ENCODE results near the gene TNFRSF8.
"Not testable (repeated sequence)": the region's sequence is repeated elsewhere in the genome, so short reads cannot be mapped to it uniquely, and the experiment has no call there.

Gene TNFRSF8

DNA sequence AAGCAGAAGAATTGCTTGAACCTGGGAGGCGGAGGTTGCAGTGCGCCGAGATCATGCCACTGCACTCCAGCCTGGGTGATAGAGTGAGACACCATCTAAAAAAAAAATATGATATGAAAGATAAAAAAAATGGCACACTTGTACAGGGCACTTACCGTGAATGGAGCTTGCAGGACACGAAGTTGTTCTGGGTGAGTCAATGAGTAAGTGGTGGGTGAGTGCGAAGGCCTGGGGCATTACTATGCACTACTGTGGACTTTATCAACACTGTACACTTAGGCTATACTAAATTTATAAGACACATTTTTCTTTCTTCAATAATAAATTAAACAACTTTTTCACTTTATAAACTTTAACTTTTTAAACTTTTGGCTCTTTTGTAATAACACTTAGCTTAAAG lies 37.0 kb downstream of the TNFRSF8 start:
- no peaks in the 10 kb centered on the region for H3K79me2 ChIP-seq (ENCODE audit: insufficient read depth, low read depth)
- TF ChIP-seq, protein P1, sequence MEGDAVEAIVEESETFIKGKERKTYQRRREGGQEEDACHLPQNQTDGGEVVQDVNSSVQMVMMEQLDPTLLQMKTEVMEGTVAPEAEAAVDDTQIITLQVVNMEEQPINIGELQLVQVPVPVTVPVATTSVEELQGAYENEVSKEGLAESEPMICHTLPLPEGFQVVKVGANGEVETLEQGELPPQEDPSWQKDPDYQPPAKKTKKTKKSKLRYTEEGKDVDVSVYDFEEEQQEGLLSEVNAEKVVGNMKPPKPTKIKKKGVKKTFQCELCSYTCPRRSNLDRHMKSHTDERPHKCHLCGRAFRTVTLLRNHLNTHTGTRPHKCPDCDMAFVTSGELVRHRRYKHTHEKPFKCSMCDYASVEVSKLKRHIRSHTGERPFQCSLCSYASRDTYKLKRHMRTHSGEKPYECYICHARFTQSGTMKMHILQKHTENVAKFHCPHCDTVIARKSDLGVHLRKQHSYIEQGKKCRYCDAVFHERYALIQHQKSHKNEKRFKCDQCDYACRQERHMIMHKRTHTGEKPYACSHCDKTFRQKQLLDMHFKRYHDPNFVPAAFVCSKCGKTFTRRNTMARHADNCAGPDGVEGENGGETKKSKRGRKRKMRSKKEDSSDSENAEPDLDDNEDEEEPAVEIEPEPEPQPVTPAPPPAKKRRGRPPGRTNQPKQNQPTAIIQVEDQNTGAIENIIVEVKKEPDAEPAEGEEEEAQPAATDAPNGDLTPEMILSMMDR (conservative IDR thresholded peaks at IDR 0.05; ENCODE audit: low read depth, low read length) = no peak
- no peaks in the 10 kb centered on the region for H3K36me3 ChIP-seq (ENCODE audit: insufficient read depth)
- no peak overlapping the region for H3K4me2 ChIP-seq
- no peak overlapping the region for H2AFZ ChIP-seq (ENCODE audit: low read depth)
- H3K4me1 ChIP-seq (ENCODE audit: low read depth, poor library complexity, severe bottlenecking) = no peaks in the 10 kb centered on the region
- H3K27ac ChIP-seq = no peak overlapping the region
- no peak overlapping the region for H3K9ac ChIP-seq
- H4K20me1 ChIP-seq (ENCODE audit: insufficient read depth) = no peaks in the 10 kb centered on the region
- H3K27me3 ChIP-seq (ENCODE audit: insufficient read depth, low read depth) = no peaks in the 10 kb centered on the region
- H3K4me3 ChIP-seq (IDR thresholded peaks at IDR 0.05; ENCODE audit: insufficient read depth, low read depth, low read length) = no peak overlapping the region

DNA sequence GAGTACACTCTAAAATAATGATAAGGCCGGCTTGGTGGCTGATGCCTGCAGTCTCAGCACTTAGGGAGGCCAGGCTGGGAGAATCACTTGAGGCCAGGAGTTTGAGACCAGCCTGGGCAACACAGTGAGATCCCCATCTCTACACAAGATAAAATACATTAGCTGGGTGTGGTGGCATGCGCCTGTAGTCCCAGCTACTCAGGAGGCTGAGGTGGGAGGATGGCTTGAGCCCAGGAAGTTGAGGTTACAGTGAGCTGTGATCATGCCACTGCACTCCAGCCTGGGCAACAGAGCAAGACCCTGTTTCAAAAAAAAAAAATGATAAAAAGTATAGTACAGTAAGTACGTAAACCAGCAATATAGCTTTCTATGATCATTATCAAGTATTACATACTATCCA lies 38.0 kb downstream of the TNFRSF8 start:
- not testable (repeated sequence) for H3K4me1 ChIP-seq (ENCODE audit: low read depth, poor library complexity, severe bottlenecking); H3K27me3 ChIP-seq (ENCODE audit: insufficient read depth, low read depth); H4K20me1 ChIP-seq (ENCODE audit: insufficient read depth); H3K27ac ChIP-seq; H2AFZ ChIP-seq (ENCODE audit: low read depth); H3K4me2 ChIP-seq; H3K9ac ChIP-seq; H3K79me2 ChIP-seq (ENCODE audit: insufficient read depth, low read depth); H3K4me3 ChIP-seq (IDR thresholded peaks at IDR 0.05; ENCODE audit: insufficient read depth, low read depth, low read length); H3K36me3 ChIP-seq (ENCODE audit: insufficient read depth)

DNA sequence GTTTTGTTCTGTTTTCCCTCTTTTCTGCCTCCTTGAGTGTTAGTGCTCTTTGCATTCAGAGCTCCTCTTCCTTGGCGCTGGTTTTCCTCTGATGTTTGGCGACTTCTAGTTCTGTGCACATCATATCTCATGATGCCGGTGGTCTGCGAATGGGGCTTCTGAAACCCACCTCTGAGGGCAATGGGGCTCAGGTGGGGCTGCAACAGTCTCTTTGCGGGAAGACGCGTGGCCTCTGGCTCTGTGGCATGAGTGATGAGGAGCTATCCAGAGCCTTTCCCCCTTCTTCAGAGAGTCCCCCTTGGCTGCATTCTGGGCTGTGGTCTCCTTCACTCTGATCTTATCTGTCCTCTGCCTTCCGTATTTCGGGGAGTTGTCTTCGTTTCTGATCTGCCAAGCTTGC lies 39.0 kb downstream of the TNFRSF8 start:
- H3K27me3 ChIP-seq (ENCODE audit: insufficient read depth, low read depth) = no peaks in the 10 kb centered on the region
- H3K79me2 ChIP-seq (ENCODE audit: insufficient read depth, low read depth) = no peaks in the 10 kb centered on the region
- TF ChIP-seq, protein P1 (conservative IDR thresholded peaks at IDR 0.05; ENCODE audit: low read depth, low read length) = no peak
- no peak overlapping the region for H2AFZ ChIP-seq (ENCODE audit: low read depth)
- no peak overlapping the region for H3K27ac ChIP-seq
- no peak overlapping the region for H3K4me2 ChIP-seq
- H3K4me3 ChIP-seq (IDR thresholded peaks at IDR 0.05; ENCODE audit: insufficient read depth, low read depth, low read length) = no peak overlapping the region
- H3K4me1 ChIP-seq (ENCODE audit: low read depth, poor library complexity, severe bottlenecking) = no peaks in the 10 kb centered on the region
- no peaks in the 10 kb centered on the region for H4K20me1 ChIP-seq (ENCODE audit: insufficient read depth)
- H3K36me3 ChIP-seq (ENCODE audit: insufficient read depth) = no peaks in the 10 kb centered on the region
- no peak overlapping the region for H3K9ac ChIP-seq

DNA sequence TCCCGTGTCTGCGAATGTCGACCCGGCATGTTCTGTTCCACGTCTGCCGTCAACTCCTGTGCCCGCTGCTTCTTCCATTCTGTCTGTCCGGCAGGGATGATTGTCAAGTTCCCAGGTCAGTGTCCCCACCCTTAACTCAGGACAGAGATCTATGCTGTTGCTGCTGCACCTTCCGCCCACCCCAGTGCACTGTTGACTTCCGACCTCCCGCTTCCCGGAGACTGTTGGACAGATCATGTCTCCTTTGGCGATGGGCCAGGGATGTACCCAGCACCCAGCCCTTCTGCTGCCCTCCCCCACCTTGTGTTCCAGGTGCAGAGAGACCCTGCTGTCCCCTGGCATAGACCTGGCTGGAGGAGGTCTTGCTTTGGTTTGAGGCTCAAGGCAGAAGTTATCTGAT lies 41.3 kb downstream of the TNFRSF8 start:
- H3K36me3 ChIP-seq (ENCODE audit: insufficient read depth) = no peaks in the 10 kb centered on the region
- H3K9ac ChIP-seq = no peak overlapping the region
- H3K4me3 ChIP-seq (IDR thresholded peaks at IDR 0.05; ENCODE audit: insufficient read depth, low read depth, low read length) = no peak overlapping the region
- H2AFZ ChIP-seq (ENCODE audit: low read depth) = no peak overlapping the region
- no peak overlapping the region for H3K4me2 ChIP-seq
- TF ChIP-seq, protein P1 (conservative IDR thresholded peaks at IDR 0.05; ENCODE audit: low read depth, low read length) = no peak
- H3K4me1 ChIP-seq (ENCODE audit: low read depth, poor library complexity, severe bottlenecking) = no peaks in the 10 kb centered on the region
- no peaks in the 10 kb centered on the region for H3K79me2 ChIP-seq (ENCODE audit: insufficient read depth, low read depth)
- no peaks in the 10 kb centered on the region for H3K27me3 ChIP-seq (ENCODE audit: insufficient read depth, low read depth)
- no peak overlapping the region for H3K27ac ChIP-seq
- H4K20me1 ChIP-seq (ENCODE audit: insufficient read depth) = no peaks in the 10 kb centered on the region

DNA sequence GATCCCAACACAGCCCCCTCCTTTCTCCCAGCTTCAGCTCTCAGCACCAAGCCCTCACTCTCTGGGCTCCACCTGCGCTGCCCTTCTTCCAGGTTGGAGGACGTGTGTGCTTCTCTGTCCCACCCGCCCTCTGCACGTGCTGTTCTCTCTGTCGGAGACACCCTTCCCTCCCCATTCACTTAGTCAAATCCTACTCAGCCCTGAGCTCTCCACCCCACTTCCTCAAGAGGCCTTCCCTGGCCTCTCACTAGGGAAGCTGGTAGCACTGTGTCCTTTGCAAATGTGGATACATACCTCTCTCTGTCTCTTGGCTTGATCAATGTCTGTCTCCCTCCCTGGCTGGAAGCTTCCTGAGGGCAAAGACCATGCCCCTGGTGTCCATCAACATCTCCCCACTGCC lies 43.0 kb downstream of the TNFRSF8 start:
- no peak overlapping the region for H3K27ac ChIP-seq
- H3K27me3 ChIP-seq (ENCODE audit: insufficient read depth, low read depth) = no peaks in the 10 kb centered on the region
- no peak overlapping the region for H3K9ac ChIP-seq
- TF ChIP-seq, protein P1 (conservative IDR thresholded peaks at IDR 0.05; ENCODE audit: low read depth, low read length) = no peak
- H3K4me3 ChIP-seq (IDR thresholded peaks at IDR 0.05; ENCODE audit: insufficient read depth, low read depth, low read length) = no peak overlapping the region
- H3K79me2 ChIP-seq (ENCODE audit: insufficient read depth, low read depth) = no peaks in the 10 kb centered on the region
- H3K4me1 ChIP-seq (ENCODE audit: low read depth, poor library complexity, severe bottlenecking) = no peaks in the 10 kb centered on the region
- no peaks in the 10 kb centered on the region for H3K36me3 ChIP-seq (ENCODE audit: insufficient read depth)
- no peaks in the 10 kb centered on the region for H4K20me1 ChIP-seq (ENCODE audit: insufficient read depth)
- H2AFZ ChIP-seq (ENCODE audit: low read depth) = no peak overlapping the region
- no peak overlapping the region for H3K4me2 ChIP-seq
